HFFc6 (cell line): ENCODE measurements around the gene IRF8. TPM values are rescaled to one million over a fixed set of nuclear protein-coding genes. Genes with fewer than 3 reads are reported as not detected.
"Not testable (repeated sequence)": the region's sequence is repeated elsewhere in the genome, so short reads cannot be mapped to it uniquely, and the experiment has no call there.

ENCODE experiments used
- DNase-seq: peaks from one replicate; pipeline ENCODE4 v3.0.0-alpha.2; 2018
- H3K27ac Mint-ChIP-seq: 2 replicates; pipeline ENCODE4 v1.8.0; 2020; ENCODE audit warnings: mild to moderate bottlenecking, mixed read lengths
- H3K27me3 Mint-ChIP-seq: 2 replicates; pipeline ENCODE4 v1.8.0; 2021; ENCODE audit warnings: mild to moderate bottlenecking, moderate library complexity, mixed read lengths; ENCODE audit not compliant: insufficient read depth
- H3K36me3 Mint-ChIP-seq: 2 replicates; pipeline ENCODE4 v1.8.0; 2021; ENCODE audit warnings: low read depth, mixed read lengths
- H3K4me1 Mint-ChIP-seq: 2 replicates; pipeline ENCODE4 v1.8.0; 2020; ENCODE audit warnings: low read depth, mixed read lengths
- H3K4me3 Mint-ChIP-seq: 2 replicates; pipeline ENCODE4 v1.8.0; 2020; ENCODE audit warnings: mild to moderate bottlenecking, moderate library complexity, mixed read lengths
- H3K9me3 Mint-ChIP-seq: 2 replicates; pipeline ENCODE4 v1.8.0; 2020; ENCODE audit warnings: mild to moderate bottlenecking, mixed read lengths
- total RNA-seq, 6 experiments: library from RNA; stranded (reverse); fragmentation: NEBNext Ultra II Directional; extraction: Animal tissue kit (Norgen Biotek cat#: 25700); gene quantifications; 2 replicates in 1 of 6; 3 replicates in 5 of 6; pipeline ENCODE4 v1.2.3, GENCODE V29; 2021
- TF ChIP-seq, protein P1 (sequence below): fragments of 200-600 bp; sonication (generic); IDR thresholded peaks from 2 replicates; pipeline ENCODE4 v1.5.0; 2021; ENCODE audit warnings: antibody characterized with exemption, mild to moderate bottlenecking

The IRF8 gene
- total RNA-seq, 6 experiments from 2014 or later = not detected

DNA sequence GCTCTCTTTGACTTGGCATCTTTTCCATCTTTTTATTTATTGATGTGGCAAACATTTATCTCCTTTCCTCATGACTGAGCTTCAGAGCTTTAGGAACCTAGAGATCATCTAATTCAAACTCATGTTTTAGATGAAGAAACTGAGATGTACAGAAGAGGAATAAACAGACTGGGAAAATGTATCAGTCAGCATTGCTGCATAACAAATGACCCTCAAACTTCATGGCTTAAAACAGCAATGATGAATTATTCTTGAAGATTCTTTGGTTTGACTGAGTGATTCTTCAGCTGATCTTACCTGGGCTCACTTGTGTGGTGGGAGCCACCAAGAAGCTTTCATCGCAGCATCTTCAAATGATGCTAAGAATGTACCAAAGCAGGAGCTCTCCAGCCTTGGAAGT, 44.0 kb upstream of the IRF8 start:
- DNase-seq = no peak
- H3K9me3 Mint-ChIP-seq = peaks cover 9% of the 10 kb centered on the region
- H3K36me3 Mint-ChIP-seq = no peaks in the 10 kb centered on the region
- H3K4me1 Mint-ChIP-seq = no peaks in the 10 kb centered on the region
- no peak overlapping the region for H3K27ac Mint-ChIP-seq
- H3K4me3 Mint-ChIP-seq = no peak overlapping the region
- TF ChIP-seq, protein P1, sequence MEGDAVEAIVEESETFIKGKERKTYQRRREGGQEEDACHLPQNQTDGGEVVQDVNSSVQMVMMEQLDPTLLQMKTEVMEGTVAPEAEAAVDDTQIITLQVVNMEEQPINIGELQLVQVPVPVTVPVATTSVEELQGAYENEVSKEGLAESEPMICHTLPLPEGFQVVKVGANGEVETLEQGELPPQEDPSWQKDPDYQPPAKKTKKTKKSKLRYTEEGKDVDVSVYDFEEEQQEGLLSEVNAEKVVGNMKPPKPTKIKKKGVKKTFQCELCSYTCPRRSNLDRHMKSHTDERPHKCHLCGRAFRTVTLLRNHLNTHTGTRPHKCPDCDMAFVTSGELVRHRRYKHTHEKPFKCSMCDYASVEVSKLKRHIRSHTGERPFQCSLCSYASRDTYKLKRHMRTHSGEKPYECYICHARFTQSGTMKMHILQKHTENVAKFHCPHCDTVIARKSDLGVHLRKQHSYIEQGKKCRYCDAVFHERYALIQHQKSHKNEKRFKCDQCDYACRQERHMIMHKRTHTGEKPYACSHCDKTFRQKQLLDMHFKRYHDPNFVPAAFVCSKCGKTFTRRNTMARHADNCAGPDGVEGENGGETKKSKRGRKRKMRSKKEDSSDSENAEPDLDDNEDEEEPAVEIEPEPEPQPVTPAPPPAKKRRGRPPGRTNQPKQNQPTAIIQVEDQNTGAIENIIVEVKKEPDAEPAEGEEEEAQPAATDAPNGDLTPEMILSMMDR = no peak
- peaks cover 40% of the 10 kb centered on the region for H3K27me3 Mint-ChIP-seq

DNA sequence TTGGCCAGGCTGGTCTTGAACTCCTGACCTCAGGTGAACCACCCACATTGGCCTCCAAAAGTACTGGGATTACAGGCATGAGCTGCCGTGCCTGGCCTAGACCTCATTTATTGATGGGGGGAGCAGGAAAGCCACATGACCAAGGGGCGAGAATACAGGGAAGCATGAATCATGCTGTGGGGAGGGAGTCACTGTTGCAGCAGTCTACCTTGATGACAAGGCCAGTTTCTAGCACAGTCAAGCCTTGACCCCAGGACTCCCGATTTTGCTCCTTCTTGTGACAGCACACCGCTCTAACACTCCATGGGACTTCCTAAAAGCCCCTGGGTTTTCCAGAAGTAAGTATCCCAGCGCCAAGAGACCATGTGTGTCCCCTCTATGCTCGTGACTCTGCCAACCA, 42.9 kb upstream of the IRF8 start:
- no peaks in the 10 kb centered on the region for H3K4me1 Mint-ChIP-seq
- TF ChIP-seq, protein P1 = no peak

DNA sequence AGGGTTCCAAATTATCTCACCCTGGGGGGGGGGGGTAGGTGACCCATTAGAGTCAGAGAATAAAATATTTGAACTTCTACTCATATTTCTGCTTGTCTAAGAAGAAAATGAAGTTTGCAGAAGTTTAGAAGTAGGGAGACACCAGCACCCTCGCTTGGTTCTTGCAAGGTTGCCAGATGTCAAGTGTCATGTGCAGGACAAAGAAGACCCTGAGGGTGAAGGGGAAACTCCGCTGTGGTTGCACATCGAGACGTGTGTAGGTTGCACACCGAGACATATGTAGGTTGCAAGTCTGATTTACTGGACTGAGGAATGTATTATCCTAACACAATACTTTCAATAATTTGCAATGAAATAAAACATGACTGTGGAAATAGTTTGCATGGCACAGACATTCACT, 42.4 kb upstream of the IRF8 start:
- no peak for DNase-seq
- Mint-ChIP-seq H3K9me3 (peaks cover 9% of the 10 kb centered on the region), H3K36me3 (no peaks in the 10 kb centered on the region), H3K4me1 (no peaks in the 10 kb centered on the region), H3K27ac (no peak overlapping the region), H3K4me3 (no peak overlapping the region), H3K27me3 (peaks cover 30% of the 10 kb centered on the region)
- TF ChIP-seq, protein P1 = no peak

More for the DNA sequence above, 42.9 kb upstream of the IRF8 start:
- no peaks in the 10 kb centered on the region for H3K36me3 Mint-ChIP-seq
- H3K4me3 Mint-ChIP-seq = no peak overlapping the region
- H3K27ac Mint-ChIP-seq = no peak overlapping the region
- peaks cover 33% of the 10 kb centered on the region for H3K27me3 Mint-ChIP-seq
- no peak for DNase-seq
- peaks cover 9% of the 10 kb centered on the region for H3K9me3 Mint-ChIP-seq

DNA sequence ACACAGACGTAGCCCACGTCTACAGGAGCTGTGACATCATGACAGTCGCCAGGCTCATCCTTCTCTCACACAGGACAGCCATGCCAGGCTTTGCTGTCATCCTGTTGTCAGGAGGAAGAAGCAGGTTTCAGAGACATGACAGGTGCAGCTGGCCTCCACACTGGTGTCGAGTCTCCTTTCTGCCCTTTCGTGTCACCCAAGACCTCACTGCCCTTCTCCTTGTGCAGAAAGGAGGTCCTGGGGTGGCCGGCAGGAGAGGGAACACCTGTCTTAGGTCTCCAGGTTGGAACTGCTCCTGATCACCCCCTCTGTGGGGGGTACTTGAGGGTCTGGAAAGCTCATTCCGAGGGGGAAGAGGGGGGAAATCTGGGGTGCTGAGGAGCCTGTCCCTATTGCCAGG, 41.6 kb upstream of the IRF8 start:
- Mint-ChIP-seq H3K27ac (no peak overlapping the region), H3K9me3 (peaks cover 9% of the 10 kb centered on the region), H3K4me1 (no peaks in the 10 kb centered on the region; the same call in 1 of the 2 replicates), H3K36me3 (no peaks in the 10 kb centered on the region), H3K4me3 (no peak overlapping the region), H3K27me3 (peaks cover 31% of the 10 kb centered on the region)
- TF ChIP-seq, protein P1 = no peak
- DNase-seq = no peak

DNA sequence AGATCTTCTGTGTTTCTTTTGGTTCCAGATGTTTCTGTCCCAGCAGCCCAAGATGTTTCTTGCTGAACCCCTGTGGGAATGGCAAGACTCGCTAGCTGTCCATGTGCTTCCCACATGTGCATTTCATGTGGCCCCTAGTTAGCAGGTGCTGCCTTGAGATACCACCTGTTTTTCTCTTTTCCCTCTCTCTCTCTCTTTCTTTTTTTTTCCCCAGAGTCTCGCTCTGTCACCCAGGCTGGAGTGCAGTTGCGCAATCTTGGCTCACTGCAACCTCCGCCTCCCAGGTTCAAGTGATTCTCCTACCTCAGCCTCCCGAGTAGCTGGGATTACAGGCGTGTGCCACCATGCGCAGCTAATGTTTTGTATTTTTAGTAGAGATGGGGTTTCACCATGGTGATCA, 40.4 kb upstream of the IRF8 start:
- H3K4me3 Mint-ChIP-seq, H3K36me3 Mint-ChIP-seq, H3K27ac Mint-ChIP-seq, H3K4me1 Mint-ChIP-seq, H3K9me3 Mint-ChIP-seq, DNase-seq: not testable (repeated sequence)
- H3K27me3 Mint-ChIP-seq = peaks cover 21% of the 10 kb centered on the region

DNA sequence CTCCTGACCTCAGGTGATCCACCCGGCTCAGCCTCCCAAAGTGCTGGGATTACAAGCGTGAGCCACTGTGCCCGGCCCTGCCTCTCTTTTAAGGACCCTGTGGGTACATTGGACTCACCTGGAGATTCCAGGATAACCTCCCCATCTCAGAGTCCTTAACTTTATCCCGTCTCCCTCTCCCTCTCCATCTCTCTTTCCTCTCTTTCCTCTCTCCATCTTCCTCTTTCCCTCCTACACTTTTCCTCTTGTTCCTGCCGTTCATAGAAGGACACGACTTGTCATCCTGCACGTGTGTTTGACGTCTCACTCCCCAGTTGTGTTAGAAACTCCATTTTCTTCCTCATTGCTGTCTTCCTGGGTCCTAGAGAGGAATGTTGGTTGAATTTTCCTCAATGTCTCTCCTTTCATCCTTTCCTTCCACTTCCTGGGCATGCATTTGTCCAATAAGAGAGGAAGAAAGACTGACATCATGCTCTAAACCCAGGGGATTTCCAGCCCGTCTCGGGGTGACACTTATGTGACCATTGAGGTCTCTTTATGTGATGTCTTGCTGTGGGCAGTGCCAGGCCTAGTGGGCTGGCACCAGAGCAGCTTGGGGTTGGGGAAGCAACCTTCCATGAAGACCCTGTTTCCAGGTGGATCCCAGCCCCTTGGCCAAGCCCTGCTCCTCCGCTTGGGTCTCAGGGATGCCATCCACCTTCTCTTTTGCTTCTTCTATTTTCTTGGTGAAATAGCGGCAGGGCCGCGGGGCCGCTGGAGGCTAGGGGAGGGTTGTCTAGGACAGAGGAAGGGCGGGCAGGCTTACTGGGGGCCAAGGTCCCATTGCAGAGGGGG, 39.8 kb upstream of the IRF8 start:
- TF ChIP-seq, protein P1 = no peak
- Mint-ChIP-seq H3K4me3 (no peak overlapping the region), H3K27ac (no peak overlapping the region), H3K9me3 (peaks cover 9% of the 10 kb centered on the region), H3K27me3 (peaks cover 21% of the 10 kb centered on the region), H3K4me1 (peaks cover 8% of the 10 kb centered on the region), H3K36me3 (no peaks in the 10 kb centered on the region)
- DNase-seq = no peak
